ENCODE data around the gene ATG9A.
"Not testable (repeated sequence)": the region's sequence is repeated elsewhere in the genome, so short reads cannot be mapped to it uniquely, and the experiment has no call there.

Gene ATG9A, protein sequence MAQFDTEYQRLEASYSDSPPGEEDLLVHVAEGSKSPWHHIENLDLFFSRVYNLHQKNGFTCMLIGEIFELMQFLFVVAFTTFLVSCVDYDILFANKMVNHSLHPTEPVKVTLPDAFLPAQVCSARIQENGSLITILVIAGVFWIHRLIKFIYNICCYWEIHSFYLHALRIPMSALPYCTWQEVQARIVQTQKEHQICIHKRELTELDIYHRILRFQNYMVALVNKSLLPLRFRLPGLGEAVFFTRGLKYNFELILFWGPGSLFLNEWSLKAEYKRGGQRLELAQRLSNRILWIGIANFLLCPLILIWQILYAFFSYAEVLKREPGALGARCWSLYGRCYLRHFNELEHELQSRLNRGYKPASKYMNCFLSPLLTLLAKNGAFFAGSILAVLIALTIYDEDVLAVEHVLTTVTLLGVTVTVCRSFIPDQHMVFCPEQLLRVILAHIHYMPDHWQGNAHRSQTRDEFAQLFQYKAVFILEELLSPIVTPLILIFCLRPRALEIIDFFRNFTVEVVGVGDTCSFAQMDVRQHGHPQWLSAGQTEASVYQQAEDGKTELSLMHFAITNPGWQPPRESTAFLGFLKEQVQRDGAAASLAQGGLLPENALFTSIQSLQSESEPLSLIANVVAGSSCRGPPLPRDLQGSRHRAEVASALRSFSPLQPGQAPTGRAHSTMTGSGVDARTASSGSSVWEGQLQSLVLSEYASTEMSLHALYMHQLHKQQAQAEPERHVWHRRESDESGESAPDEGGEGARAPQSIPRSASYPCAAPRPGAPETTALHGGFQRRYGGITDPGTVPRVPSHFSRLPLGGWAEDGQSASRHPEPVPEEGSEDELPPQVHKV

DNA sequence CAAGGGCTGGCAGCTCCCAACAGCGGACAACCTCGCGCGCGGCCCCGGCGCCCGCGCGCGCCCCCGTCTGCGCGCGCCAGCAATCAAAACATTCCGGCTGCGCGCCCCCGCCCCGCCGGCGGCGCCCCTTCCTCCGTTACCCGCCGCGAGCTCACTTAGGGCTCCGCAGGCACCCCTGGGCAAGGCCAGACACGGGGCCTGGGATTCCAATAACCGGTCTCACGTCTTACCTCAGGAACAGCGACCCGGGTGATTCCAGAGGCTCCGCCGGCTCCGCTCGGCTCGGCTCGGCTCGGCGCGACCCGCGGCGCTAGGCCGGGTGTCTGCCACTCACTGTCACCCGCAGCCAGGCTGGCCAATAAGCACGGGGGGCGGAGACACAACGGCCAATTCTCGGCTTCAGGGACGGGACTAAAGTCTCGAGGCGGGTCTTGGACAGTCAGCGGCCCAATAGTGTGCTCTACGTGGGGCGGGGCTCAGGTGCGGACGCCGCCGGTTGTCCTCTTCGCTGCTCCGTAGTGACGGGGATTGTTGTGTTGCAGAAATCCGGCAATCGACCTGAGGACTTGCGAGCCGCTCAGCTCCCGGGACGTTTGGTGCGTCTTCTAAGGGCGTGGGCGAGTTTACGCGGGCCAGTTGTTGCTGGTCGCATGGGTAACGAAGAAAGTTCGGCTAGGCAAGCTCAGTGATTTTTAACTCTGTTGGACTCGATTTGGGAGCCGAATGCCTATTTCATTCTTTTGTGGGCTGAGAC lies at the start of gene ATG9A, which contains the start of gene ANKZF1:
Gene ATG9A (minus strand): TSS at position 332 of the 754 bp plus-strand sequence. CDS start 1,612 bp downstream, outside the sequence.
Gene ANKZF1 (plus strand): TSS at position 502 of the 754 bp plus-strand sequence. CDS start 452 bp downstream, outside the sequence.
- in situ Hi-C loops (cut with HindIII; ENCODE audit: low sequenced_read_pairs), result no loop called here

DNA sequence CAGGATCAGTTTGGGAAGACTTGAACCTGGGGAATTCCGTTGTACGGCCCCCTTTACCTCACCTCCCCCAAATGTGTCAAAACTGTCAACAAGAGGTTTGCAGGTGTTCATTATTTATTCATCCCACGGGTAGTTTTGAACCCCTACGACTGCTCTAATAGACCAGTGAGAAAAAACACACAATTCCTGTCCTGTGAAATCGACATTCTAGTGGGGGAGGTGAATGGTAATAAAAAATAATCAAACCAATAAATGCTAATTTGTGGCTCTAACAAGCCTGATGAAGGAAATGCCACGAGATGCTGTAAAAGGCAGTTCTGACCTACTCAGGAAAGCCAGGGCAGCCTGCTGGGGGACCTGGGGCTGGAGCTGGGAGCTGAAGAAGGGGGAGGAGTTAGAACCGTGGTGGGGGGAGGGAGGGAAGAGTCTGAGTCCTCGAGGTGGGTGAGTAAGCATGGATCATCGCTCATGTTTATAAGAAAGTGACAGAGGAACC lies 49.3 kb upstream of the ATG9A start:
- in situ Hi-C loops (cut with HindIII; ENCODE audit: low sequenced_read_pairs), result no loop called here

DNA sequence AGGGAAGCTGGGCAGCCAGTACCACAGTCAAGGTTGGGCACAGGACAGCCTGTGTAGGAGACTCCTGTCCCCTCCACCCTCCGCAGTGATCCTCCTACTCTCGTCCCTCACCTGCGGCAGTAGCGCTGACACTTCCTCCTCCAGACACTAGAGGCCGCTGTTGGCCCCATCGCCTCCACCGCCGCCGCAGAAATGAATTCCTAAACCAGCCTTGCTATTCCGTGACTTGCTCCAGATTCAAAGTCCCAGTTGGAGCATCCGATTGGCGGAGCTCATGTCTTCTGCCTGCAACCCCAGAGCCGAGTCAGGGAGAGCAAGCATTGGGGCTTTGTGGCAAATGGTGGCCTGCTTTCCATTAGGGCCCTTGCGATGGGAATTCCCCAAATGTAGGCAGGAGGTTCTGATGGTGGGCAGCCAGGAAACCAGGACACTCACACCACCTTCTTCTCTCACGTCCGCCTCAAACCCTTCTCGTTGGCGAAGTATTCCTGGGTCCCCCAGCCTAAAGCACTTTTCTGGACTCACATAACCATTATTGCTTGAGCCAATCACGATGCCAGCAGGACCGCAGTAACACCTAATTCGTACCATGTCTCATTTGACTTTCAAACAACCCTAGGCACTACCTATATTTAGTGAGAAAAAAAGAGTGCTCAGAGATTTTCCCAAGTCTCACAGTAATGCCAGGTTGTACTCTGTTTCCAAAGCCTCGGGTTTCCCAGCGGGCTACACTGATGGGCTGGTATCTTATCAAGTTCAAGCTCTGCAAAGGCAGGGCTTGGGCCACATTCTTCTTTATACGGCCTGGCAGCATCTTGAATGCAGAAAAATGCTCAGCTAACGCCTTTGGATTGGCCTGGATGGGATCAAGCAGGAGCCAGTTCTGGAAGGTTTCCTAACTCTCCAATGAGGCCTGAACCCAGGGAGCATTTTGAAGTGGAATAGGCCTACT lies 48.5 kb upstream of the ATG9A start:
- in situ Hi-C loops (cut with HindIII; ENCODE audit: low sequenced_read_pairs), result no loop called here

DNA sequence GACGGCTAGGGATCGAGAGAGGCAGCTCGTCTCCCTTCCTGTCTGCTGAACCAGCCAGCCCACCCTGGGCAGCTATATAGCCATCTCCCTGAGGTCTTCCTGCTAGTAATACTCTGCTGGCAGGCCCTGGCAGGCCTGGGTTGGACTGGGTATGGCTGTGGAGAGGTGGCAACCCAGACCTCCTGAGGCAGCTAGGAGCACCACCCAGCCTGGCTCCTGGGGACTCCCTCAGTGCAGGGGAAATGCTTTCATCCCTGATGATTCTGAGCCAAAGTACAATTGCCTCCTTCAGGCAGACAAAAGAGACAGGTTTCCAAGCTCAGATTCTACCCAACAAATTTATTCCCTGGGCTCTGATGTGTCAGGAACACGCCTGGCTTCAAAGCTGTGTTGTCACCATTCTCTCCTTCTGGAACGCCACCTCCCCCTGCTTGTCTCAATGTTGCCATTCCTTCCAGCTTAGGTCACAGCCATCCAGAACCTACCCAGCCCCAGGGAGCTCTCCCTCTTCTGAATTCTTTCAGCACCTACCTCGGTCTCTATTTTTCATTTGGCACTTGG lies 45.0 kb upstream of the ATG9A start:
- in situ Hi-C loops (cut with HindIII; ENCODE audit: low sequenced_read_pairs), result no loop called here

DNA sequence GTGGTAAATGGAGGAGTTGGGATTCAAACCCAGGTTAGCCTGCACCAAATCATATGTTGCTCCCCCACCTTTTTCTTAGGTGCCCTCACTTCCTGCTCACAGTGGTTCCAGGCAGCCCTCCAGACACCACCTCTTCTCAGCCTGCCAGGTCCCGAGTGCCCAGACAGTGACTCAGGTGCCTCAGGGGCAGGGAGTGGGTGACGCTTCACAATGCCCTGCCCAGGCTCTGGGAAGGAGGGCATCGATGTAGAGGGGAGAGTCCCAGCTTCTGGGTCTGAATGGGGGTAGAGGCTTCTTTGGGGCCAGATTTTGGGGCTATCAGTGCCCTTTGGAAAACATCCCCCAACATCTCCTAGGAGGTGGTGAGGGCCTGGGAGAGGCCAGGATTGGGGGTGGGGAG lies 44.5 kb upstream of the ATG9A start:
- in situ Hi-C loops (cut with HindIII; ENCODE audit: low sequenced_read_pairs), result no loop called here

DNA sequence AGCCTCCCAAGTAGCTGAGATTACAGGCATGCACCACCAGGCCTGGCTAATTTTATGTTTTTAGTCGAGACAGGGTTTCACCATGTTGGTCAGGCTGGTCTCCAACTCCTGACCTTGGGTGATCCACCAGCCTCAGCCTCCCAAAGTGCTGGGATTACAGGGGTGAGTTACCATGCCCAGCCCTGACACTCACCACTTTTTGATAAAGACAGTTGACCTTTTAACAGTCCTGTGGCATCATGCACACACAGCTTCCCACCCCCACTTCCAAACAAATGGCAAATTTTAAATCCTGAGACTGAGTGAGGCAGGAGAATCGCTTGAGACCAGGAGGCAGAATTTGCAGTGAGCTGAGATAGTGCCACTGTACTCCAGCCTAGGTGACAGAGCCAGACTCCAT lies 43.6 kb upstream of the ATG9A start:
- in situ Hi-C loops (cut with HindIII; ENCODE audit: low sequenced_read_pairs), result no loop called here

DNA sequence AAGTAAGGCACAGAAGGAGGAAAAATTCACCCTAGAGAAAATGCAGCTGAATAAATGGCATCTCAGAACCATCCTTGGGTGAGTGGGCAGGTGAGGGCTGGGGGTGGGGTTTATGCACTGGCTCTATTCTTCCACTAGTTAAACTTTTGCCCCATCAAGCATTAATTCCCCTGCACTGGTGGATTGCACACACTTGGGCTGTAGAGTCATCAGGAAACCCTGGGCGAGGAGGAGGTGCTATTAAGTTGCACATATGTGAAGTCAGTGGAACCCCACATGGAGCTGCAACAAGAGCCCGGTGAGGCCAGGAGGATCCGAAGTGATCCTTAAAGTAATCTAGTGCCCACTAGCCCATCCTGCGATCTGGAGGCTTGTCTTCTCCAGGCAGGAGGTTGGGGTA lies 42.9 kb upstream of the ATG9A start:
- in situ Hi-C loops (cut with HindIII; ENCODE audit: low sequenced_read_pairs), result no loop called here

DNA sequence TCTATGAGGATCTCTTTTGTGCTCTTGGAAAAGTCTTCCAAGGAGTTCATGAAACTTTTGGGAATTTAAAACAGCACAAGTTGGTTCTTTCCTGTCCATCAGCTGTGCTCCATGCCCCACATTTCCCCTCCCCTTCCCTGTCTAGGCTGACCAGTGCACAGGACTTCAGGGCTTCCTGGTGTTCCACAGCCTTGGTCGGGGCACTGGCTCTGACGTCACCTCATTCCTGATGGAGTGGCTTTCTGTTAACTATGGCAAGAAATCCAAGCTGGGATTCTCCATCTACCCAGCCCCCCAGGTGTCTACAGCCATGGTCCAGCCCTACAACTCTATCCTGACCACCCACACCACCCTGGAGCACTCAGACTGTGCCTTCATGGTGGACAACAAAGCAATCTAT lies 41.6 kb upstream of the ATG9A start:
- in situ Hi-C loops (cut with HindIII; ENCODE audit: low sequenced_read_pairs), result no loop called here

DNA sequence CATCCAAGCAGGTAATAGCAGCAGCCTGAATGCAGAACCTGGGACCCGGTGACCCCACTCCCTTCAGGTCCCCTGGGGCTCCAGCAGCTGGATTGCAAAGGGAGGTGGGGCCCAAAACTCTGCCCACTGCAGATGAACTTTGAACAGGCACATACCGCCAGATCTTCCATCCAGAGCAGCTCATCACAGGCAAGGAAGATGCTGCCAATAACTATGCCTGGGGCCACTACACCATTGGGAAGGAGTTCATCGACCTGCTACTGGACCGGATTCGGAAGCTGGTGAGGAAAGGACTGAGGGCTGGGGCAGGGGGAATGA lies 40.6 kb upstream of the ATG9A start:
- in situ Hi-C loops (cut with HindIII; ENCODE audit: low sequenced_read_pairs), result no loop called here

DNA sequence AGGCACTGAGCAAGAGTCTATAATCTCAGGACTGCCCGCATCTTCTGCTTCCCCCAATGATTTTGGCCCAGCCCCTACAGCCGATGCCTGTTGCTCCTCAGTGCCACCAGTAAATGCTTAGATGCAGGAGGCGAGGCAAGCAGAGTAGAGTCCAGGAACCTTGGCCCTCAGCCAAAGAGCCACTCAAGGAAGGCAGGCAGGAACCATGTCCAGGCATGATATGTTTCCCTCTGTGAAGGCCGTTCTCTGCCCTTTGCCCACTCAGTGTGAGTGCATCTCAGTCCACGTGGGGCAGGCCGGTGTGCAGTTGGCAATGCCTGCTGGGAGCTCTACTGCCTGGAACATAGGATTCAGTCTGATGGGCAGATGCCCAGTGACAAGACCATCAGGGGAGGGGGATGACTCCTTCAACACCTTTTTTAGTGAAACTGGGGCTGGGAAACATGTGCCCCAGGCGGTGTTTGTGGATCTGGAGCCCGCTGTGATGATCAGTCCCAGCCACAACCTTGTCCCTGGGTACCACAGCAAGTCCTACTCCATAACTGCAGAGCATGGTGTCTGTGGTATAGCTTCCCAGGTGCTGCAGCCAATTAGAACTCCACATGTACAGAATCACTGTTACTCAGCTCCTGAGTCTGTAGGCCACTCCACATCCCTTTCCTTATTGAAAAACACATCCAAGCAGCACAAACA lies 40.1 kb upstream of the ATG9A start:
- in situ Hi-C loops (cut with HindIII; ENCODE audit: low sequenced_read_pairs), result no loop called here

DNA sequence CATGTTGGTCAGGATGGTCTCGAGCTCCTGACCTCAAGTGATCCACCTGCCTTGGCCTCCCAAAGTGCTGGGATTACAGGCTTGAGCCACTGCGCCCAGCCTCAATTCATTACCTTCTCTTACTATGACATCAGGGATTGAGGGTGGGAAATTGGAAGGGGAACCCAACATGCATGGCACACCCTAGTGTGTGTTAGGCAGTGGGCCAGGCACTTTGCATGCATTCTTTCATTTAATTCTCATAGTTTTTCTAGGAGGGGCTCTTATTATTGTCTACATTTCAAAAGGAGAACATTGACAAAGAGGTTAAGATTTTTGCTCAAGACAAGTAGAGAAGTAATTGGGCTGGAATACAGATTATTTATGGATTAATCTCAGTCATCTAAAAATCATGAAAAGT lies 38.9 kb upstream of the ATG9A start:
- in situ Hi-C loops (cut with HindIII; ENCODE audit: low sequenced_read_pairs), result no loop called here

DNA sequence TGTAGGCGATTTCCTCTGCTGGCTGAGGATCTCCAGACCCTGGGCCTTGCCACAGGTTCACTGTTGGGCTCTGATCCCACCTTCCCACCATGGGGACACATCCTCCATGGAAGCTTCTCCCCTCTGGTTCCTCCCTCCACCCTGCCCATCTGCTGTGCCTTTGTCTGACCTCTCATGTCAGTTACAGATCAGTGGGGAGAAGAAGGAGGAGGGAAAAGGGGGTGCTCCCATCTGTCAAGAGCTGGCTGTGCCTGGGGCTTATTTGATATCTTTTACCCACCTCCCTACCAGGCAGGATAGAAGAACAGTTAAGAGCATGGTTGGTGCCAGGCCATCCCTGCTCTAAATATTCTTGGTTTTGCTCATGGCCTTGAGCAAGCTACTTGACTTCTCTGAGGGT lies 37.5 kb upstream of the ATG9A start:
- in situ Hi-C loops (cut with HindIII; ENCODE audit: low sequenced_read_pairs), result no loop called here

DNA sequence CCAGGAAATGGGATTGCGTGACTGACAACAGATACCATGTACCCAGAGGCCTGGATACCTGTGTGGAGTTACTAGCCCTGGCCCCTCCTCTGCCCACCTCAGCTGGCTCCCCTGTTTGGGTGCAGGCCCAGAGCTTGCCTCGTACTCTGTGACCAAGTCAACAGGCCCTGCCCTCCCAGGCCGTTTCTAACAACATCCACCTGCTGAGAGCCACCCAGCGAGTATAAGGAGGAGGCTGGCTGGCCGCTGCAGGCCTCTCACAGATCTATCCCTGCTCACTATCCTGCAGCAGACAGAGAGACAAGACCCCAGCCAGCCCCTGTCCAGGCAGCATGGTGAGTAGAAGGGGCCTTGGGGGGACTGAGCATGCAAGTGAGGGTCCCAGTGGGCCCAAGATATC lies 36.8 kb upstream of the ATG9A start:
- in situ Hi-C loops (cut with HindIII; ENCODE audit: low sequenced_read_pairs), result no loop called here

DNA sequence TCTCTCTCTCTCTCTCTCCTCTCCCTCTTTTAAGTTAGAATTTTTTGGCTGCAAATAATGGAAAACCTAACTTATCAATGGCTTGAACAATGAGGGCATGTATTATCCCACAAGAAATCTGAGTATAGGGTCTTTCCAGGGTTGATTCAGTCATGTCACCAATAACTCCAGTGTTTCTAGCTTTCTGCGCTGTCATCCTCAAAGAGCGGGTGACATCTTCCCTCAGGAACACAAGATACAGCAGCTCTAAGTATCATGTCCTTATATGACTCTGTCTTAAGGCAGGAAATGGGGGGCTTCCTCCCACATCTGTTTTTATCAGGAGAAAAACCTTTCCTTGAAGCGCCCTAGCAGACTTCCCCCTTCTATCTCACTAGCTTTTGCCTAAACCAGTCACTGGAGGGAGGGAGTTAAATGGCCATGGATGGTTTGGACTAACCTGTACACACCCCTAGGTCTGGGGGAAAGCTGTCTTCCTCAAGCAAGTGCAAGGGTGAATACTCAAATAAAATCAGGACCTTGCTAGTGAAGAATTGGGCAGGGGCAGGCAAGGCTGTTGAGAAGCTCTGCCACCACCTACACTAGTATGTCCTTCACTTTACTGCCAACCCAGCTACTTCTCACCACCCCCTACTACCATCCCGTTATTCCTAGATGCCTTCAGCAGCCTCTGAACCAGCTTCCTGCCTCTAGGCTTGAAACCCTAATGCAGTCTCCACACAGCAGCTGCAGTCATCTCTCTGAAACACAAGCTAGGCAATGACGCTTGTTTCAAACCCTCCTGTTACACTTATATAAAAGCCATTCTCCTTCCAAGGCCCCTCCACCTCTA lies 31.8 kb upstream of the ATG9A start:
- in situ Hi-C loops (cut with HindIII; ENCODE audit: low sequenced_read_pairs), result no loop called here

DNA sequence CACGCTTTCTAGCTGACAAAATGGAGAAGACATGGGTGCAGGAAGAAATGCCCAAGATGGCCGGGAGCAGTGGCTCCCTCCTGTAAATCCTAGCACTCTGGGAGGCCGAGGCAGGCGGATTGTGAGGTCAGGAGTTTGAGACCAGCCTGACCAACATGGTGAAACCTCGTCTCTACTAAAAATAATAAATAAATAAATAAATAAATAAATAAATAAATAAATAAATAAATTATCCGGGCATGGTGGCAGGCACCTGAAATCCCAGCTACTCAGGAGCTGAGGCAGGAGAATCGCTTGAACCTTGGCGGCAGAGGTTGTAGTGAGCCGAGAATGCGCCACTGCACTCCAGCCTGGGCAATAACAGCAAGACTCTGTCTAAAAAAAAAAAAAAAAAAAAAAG lies 29.5 kb upstream of the ATG9A start:
- in situ Hi-C loops (cut with HindIII; ENCODE audit: low sequenced_read_pairs), result not testable (repeated sequence)

DNA sequence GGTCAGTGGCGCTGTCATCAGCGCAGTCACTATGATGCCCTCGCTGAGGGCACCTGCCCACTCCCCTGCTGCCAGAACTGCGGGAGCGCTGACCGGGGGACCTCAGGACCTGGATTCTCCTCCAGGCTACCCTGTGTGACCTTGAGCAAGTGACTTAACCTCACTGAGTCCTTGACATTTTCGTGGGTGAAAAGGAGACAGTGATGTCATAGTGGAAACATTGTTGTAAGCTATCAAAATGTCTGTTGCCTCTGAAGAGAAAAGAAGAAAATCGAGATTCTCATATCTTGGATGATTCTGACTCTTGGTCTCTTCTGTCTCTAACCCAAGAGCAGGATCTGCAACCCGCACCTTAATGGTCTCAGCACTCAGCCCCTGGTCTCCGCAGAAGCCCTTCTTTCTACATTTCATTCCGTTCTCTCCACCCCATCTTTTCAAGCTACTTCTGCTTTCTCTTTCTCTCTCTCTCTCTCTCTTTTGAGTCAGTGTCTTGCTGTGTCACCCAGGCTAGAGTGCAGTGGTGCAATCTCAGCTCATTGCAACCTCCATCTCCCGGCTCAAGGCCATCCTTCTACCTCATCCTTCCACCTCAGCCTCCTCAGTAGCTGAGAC lies 25.3 kb upstream of the ATG9A start:
- in situ Hi-C loops (cut with HindIII; ENCODE audit: low sequenced_read_pairs), result no loop called here

DNA sequence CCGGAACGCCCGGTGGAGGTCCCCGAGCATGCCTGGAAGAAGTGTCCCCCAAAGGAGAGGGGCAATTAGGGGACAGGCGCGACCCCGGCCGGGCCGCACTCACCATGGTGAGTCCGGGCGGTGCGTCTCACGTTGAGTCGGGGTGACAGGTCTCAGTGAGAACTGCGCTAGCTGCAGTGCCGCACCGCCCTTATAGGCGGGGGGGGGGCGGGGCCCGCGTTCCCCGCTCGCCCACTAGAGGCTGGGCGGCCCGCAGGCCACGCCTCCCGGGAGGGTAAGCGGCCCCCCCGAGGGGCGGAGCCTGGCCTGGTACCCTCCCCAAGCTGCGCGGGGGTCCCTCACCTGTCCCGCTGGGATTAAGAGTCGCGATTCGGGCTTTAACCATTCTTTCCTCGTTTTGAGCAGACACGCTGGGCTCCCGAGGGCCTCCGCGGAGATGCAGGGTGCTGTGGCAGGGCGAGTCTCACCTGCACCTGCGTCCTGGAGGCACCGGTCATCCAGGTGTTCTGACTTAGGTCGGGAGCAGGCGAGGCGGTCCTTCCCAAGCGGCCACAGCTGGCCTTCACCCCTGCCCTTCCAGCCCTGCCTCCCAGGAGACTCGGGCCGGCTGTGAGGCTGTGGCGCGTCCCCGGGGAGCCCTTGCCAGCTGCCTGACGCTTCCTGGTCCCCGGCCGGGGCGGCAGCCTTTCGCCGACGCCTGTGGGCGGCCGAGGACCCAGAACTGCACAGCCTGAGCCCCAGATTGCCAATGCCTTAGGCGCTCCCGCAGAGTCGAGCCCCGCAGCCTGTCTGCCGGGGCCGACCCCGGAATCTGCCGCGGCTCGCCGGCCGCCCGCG lies 24.5 kb upstream of the ATG9A start, which contains the start of gene TUBA4A:
Gene TUBA4A (minus strand): TSS at position 166 of the 837 bp plus-strand sequence. CDS start 60 bp downstream, at position 106.
- in situ Hi-C loops (cut with HindIII; ENCODE audit: low sequenced_read_pairs), result no loop called here

All from endothelial cell of hepatic sinusoid (primary cell).